Astrocyte (in vitro differentiated cells and primary cell): ENCODE results near the gene CLGN. TPM values are rescaled to one million over a fixed set of nuclear protein-coding genes. Genes with fewer than 3 reads are reported as not detected.

Experiments
- DNase-seq: peaks from one replicate; pipeline ENCODE4 v3.0.0-alpha.2; 2010; ENCODE audit warnings: low read depth
- FAIRE-seq: peaks from 2 replicates; lab custom pipeline; 2011; peaks lifted over from hg19 to GRCh38; lab: Jason Lieb, UNC
- H2AFZ ChIP-seq: 2 replicates; pipeline ENCODE4 v1.6.0; 2012; ENCODE audit warnings: low read depth, low read length, inconsistent platforms
- H3K27ac ChIP-seq: 2 replicates; pipeline ENCODE4 v1.5.1; 2011; ENCODE audit warnings: low read depth, low read length, inconsistent platforms
- H3K27me3 ChIP-seq: 2 replicates; pipeline ENCODE4 v1.6.0; 2011; ENCODE audit warnings: low read length, inconsistent platforms; ENCODE audit not compliant: insufficient read depth
- H3K36me3 ChIP-seq: 2 replicates; pipeline ENCODE4 v1.5.1; 2011; ENCODE audit warnings: low read length, inconsistent platforms; ENCODE audit not compliant: insufficient read depth
- H3K4me1 ChIP-seq: 2 replicates; pipeline ENCODE4 v1.5.1; 2011; ENCODE audit warnings: low read length, inconsistent platforms; ENCODE audit not compliant: insufficient read depth
- H3K4me2 ChIP-seq: 2 replicates; pipeline ENCODE4 v1.6.0; 2012; ENCODE audit warnings: low read length, inconsistent platforms
- H3K4me3 ChIP-seq: 2 replicates; pipeline ENCODE4 v1.5.1; 2011; ENCODE audit warnings: low read depth, mild to moderate bottlenecking, low read length, inconsistent platforms; ENCODE audit not compliant: insufficient read depth
- H3K79me2 ChIP-seq: 2 replicates; pipeline ENCODE4 v1.6.0; 2012; ENCODE audit warnings: mild to moderate bottlenecking, low read length, inconsistent platforms; ENCODE audit not compliant: insufficient read depth
- H3K9ac ChIP-seq: 2 replicates; pipeline ENCODE4 v1.6.0; 2012; ENCODE audit warnings: mild to moderate bottlenecking, low read length, inconsistent platforms
- H3K9me3 ChIP-seq: 2 replicates; pipeline ENCODE4 v1.5.1; 2012; ENCODE audit warnings: low read depth, mild to moderate bottlenecking, low read length, inconsistent platforms; ENCODE audit not compliant: insufficient read depth
- H4K20me1 ChIP-seq: 2 replicates; pipeline ENCODE4 v1.6.0; 2012; ENCODE audit warnings: low read length, inconsistent platforms; ENCODE audit not compliant: insufficient read depth
- H3K27ac Mint-ChIP-seq: one replicate; pipeline ENCODE4 v1.8.0; 2021; ENCODE audit warnings: mild to moderate bottlenecking, mixed read lengths; ENCODE audit not compliant: unreplicated experiment
- H3K27me3 Mint-ChIP-seq: one replicate; pipeline ENCODE4 v1.8.0; 2021; ENCODE audit warnings: low read depth, mixed read lengths; ENCODE audit not compliant: unreplicated experiment
- H3K36me3 Mint-ChIP-seq: one replicate; pipeline ENCODE4 v1.8.0; 2021; ENCODE audit warnings: low read depth, mixed read lengths; ENCODE audit not compliant: unreplicated experiment
- H3K4me1 Mint-ChIP-seq: one replicate; pipeline ENCODE4 v1.8.0; 2021; ENCODE audit warnings: low read depth, mixed read lengths; ENCODE audit not compliant: unreplicated experiment
- H3K4me3 Mint-ChIP-seq: one replicate; pipeline ENCODE4 v1.8.0; 2021; ENCODE audit warnings: mild to moderate bottlenecking, moderate library complexity, mixed read lengths; ENCODE audit not compliant: unreplicated experiment
- H3K9me3 Mint-ChIP-seq: one replicate; pipeline ENCODE4 v1.8.0; 2021; ENCODE audit warnings: mild to moderate bottlenecking, mixed read lengths; ENCODE audit not compliant: unreplicated experiment
- EZH2 ChIP-seq: IDR thresholded peaks from 2 replicates; pipeline ENCODE4 v1.6.1; 2012; ENCODE audit warnings: mild to moderate bottlenecking, low read length, inconsistent platforms; ENCODE audit not compliant: insufficient read depth
- total RNA-seq: library from RNA; stranded (reverse); gene quantifications from 2 replicates; pipeline ENCODE4 v1.2.1, GENCODE V29; 2021
- TF ChIP-seq, protein P1 (sequence below): IDR thresholded peaks from 2 replicates; pipeline ENCODE4 v1.5.1; 2011; ENCODE audit warnings: low read depth, mild to moderate bottlenecking, inconsistent platforms, low read length, moderate library complexity; ENCODE audit not compliant: insufficient read depth

CLGN gene
- total RNA-seq, 1 donor from 2014 or later = 1.6 TPM

DNA sequence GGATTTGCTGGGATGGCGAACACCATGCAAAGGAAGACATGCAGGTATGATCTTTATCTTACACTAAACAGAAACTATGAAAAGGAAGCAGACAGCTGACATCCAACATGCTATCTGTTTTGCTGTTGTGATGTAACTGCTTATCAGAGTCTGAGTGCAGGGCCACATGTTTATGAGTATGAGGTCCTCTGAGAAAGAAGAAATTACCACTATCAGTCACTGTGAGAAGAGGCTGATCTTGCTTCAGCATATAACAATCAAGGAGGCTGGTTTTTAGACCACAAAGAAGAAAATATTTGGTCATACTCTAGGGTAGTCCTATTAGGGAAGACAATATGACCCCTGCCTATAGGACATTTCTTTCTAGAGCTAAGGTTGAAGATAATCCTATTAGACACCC, 18.5 kb downstream of the CLGN start:
- Histone ChIP-seq H3K27me3 (no peaks in the 10 kb centered on the region), H3K4me2 (no peak overlapping the region), H3K36me3 (no peaks in the 10 kb centered on the region), H3K9ac (no peak overlapping the region), H3K4me3 (no peak overlapping the region), H2AFZ (no peak overlapping the region), H3K9me3 (no peaks in the 10 kb centered on the region), H4K20me1 (no peaks in the 10 kb centered on the region), H3K4me1 (no peaks in the 10 kb centered on the region), H3K79me2 (no peaks in the 10 kb centered on the region), H3K27ac (no peak overlapping the region)
- no peak for FAIRE-seq
- TF ChIP-seq, protein P1, sequence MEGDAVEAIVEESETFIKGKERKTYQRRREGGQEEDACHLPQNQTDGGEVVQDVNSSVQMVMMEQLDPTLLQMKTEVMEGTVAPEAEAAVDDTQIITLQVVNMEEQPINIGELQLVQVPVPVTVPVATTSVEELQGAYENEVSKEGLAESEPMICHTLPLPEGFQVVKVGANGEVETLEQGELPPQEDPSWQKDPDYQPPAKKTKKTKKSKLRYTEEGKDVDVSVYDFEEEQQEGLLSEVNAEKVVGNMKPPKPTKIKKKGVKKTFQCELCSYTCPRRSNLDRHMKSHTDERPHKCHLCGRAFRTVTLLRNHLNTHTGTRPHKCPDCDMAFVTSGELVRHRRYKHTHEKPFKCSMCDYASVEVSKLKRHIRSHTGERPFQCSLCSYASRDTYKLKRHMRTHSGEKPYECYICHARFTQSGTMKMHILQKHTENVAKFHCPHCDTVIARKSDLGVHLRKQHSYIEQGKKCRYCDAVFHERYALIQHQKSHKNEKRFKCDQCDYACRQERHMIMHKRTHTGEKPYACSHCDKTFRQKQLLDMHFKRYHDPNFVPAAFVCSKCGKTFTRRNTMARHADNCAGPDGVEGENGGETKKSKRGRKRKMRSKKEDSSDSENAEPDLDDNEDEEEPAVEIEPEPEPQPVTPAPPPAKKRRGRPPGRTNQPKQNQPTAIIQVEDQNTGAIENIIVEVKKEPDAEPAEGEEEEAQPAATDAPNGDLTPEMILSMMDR = no peak
- no peak for TF ChIP-seq EZH2
- Mint-ChIP-seq H3K9me3 (no peaks in the 10 kb centered on the region), H3K4me3 (no peak overlapping the region), H3K4me1 (no peaks in the 10 kb centered on the region), H3K27ac (no peak overlapping the region), H3K27me3 (no peaks in the 10 kb centered on the region), H3K36me3 (no peaks in the 10 kb centered on the region)
- no peak for DNase-seq

DNA sequence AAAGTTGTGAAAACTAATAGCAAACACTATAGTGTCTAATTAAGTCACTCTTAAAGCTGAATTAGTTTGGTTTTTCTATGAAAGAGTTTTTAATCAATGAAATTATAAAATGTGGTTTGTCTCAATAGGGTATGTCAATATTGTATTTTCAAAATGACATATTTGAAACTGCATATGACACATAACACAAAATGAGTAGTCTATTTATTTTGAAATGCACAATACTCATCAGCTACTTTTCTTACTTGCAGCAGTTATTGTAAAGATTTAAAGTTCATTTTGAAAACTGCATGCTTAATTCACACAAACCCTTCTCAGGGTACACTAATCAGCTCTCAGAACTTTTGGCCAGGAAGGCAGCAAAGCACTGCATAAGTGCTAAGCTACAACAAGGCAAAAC, 21.2 kb downstream of the CLGN start:
- H3K4me3 ChIP-seq = no peak overlapping the region
- FAIRE-seq = no peak
- no peak for DNase-seq
- no peaks in the 10 kb centered on the region for H3K36me3 ChIP-seq
- TF ChIP-seq, protein P1 = no peak
- TF ChIP-seq EZH2 = no peak
- no peak overlapping the region for H3K27ac ChIP-seq
- no peak overlapping the region for H3K4me2 ChIP-seq
- no peaks in the 10 kb centered on the region for H3K9me3 Mint-ChIP-seq
- no peaks in the 10 kb centered on the region for H3K4me1 ChIP-seq
- H3K27me3 Mint-ChIP-seq = no peaks in the 10 kb centered on the region
- no peak overlapping the region for H2AFZ ChIP-seq
- H3K4me3 Mint-ChIP-seq = no peak overlapping the region
- H4K20me1 ChIP-seq = no peaks in the 10 kb centered on the region
- no peaks in the 10 kb centered on the region for H3K36me3 Mint-ChIP-seq
- H3K9ac ChIP-seq = no peak overlapping the region
- H3K27me3 ChIP-seq = no peaks in the 10 kb centered on the region
- H3K27ac Mint-ChIP-seq = no peak overlapping the region
- no peaks in the 10 kb centered on the region for H3K79me2 ChIP-seq
- H3K9me3 ChIP-seq = no peaks in the 10 kb centered on the region
- no peaks in the 10 kb centered on the region for H3K4me1 Mint-ChIP-seq

DNA sequence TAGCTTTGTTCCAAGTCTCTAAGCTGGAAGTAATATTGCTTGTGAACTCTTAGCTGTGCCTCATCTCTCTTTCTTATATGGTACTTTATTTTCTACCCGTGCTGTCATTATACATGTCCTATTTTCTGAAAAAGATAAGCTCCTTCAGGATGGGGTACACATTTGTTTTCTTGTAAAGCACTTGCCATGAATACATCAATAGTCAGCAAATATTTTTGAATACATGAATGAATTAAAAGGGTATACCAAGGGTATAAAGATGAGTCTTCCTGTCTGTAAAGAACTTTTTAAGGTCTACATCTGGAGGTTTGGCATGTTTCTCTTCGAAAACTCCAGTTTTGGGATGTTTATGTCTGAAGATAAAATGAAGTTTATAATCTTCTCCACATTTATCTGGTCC, 27.3 kb downstream of the CLGN start:
- FAIRE-seq (no peak), DNase-seq (no peak)
- no peak overlapping the region for H3K27ac ChIP-seq
- no peak overlapping the region for H3K9ac ChIP-seq
- no peak overlapping the region for H3K4me3 ChIP-seq
- no peak overlapping the region for H3K4me3 Mint-ChIP-seq
- H3K27me3 ChIP-seq = no peaks in the 10 kb centered on the region
- no peaks in the 10 kb centered on the region for H3K4me1 ChIP-seq
- H2AFZ ChIP-seq = no peak overlapping the region
- H3K79me2 ChIP-seq = no peaks in the 10 kb centered on the region
- no peaks in the 10 kb centered on the region for H4K20me1 ChIP-seq
- no peaks in the 10 kb centered on the region for H3K9me3 ChIP-seq
- no peak overlapping the region for H3K4me2 ChIP-seq
- TF ChIP-seq, protein P1 = no peak
- TF ChIP-seq EZH2 = no peak
- H3K27ac Mint-ChIP-seq = no peak overlapping the region
- no peaks in the 10 kb centered on the region for H3K36me3 Mint-ChIP-seq
- no peaks in the 10 kb centered on the region for H3K4me1 Mint-ChIP-seq
- H3K27me3 Mint-ChIP-seq = no peaks in the 10 kb centered on the region
- H3K9me3 Mint-ChIP-seq = no peaks in the 10 kb centered on the region
- H3K36me3 ChIP-seq = no peaks in the 10 kb centered on the region
